ENCODE measurements around the gene AKAP6.

Gene AKAP6

DNA sequence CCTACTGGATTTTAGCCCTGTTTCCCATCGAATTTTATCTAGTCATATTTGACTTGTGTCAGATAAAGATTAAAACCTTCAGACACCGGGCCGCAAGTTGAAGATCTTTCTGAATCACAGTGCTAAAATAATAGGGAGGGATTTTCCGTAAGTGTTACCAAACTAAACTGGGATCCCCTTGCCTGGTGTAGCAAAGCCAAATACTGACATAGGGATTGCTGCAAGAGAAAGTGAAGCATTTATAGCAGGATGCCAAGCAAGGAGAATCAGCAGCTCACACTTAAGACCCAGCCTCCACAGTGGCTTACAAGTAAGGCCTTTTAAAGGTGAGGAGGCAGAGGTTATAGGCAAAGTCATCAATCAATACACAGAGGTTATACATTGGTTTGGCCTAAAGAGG lies 147.4 kb downstream of the AKAP6 start:
- no peak for DNase-seq (ENCODE audit: insufficient read length, low spot score)
- TF ChIP-seq, protein P1, sequence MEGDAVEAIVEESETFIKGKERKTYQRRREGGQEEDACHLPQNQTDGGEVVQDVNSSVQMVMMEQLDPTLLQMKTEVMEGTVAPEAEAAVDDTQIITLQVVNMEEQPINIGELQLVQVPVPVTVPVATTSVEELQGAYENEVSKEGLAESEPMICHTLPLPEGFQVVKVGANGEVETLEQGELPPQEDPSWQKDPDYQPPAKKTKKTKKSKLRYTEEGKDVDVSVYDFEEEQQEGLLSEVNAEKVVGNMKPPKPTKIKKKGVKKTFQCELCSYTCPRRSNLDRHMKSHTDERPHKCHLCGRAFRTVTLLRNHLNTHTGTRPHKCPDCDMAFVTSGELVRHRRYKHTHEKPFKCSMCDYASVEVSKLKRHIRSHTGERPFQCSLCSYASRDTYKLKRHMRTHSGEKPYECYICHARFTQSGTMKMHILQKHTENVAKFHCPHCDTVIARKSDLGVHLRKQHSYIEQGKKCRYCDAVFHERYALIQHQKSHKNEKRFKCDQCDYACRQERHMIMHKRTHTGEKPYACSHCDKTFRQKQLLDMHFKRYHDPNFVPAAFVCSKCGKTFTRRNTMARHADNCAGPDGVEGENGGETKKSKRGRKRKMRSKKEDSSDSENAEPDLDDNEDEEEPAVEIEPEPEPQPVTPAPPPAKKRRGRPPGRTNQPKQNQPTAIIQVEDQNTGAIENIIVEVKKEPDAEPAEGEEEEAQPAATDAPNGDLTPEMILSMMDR (IDR thresholded peaks at IDR 0.05; ENCODE audit: insufficient read depth, missing control alignments) = no peak
- FAIRE-seq = no peak

GRCh38 chr14:32477396-32477795 lies 148.3 kb downstream of the AKAP6 start:
- TF ChIP-seq, protein P1 (IDR thresholded peaks at IDR 0.05; ENCODE audit: insufficient read depth, missing control alignments) = no peak
- FAIRE-seq (no peak), DNase-seq (ENCODE audit: insufficient read length, low spot score) (no peak)

DNA sequence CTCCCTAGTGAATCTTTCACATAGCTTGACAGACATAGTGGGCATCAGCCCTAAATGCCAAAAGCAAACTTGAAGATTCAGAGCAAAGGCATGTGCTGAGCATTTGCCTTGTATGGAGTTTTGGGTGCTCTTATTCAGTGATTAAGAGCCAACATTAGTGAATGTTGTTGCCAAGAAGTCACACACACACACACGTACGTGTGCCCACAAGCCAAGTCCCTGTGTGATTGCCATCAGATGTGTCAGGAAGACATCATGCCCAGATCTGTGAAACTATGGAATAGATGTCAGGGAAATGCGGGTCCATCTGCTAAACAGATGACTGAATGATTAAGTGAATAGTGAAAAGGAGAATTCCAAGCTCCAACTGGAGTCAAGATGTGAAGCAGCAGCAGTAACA lies 149.0 kb downstream of the AKAP6 start:
- no peak for FAIRE-seq
- no peak for DNase-seq (ENCODE audit: insufficient read length, low spot score)
- TF ChIP-seq, protein P1 (IDR thresholded peaks at IDR 0.05; ENCODE audit: insufficient read depth, missing control alignments) = no peak

DNA sequence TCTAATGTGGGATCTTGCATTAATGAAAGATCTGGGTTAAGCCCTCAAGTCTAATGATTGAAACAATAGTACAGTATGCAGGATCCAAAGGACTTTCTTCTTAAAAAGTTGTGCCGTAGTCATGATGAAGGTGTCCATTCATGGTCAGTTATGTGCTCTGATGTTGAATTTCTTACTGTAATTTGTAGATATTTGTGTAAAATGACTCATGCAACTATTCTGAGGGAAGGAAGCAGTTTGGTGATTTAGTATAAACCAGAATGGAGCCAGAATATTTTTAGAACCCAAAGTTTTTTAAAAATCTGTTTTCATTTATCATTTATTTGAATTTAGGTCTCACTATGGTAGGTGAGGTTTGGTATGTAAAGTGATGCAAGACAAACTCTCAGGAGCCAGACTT lies 151.2 kb downstream of the AKAP6 start:
- TF ChIP-seq, protein P1 (IDR thresholded peaks at IDR 0.05; ENCODE audit: insufficient read depth, missing control alignments) = no peak
- FAIRE-seq (no peak), DNase-seq (ENCODE audit: insufficient read length, low spot score) (no peak)

- TF ChIP-seq, protein P1 (IDR thresholded peaks at IDR 0.05; ENCODE audit: insufficient read depth, missing control alignments) = no peak
- DNase-seq (ENCODE audit: insufficient read length, low spot score) (no peak), FAIRE-seq (no peak)
Observed at GRCh38 chr14:32481707-32482106, 152.6 kb downstream of the AKAP6 start.

- no peak for DNase-seq (ENCODE audit: insufficient read length, low spot score)
- TF ChIP-seq, protein P1 (IDR thresholded peaks at IDR 0.05; ENCODE audit: insufficient read depth, missing control alignments) = no peak
- FAIRE-seq = peak; percentile 86
Observed at GRCh38 chr14:32491416-32492016, 162.4 kb downstream of the AKAP6 start.

- FAIRE-seq (no peak), DNase-seq (ENCODE audit: insufficient read length, low spot score) (no peak)
- TF ChIP-seq, protein P1 (IDR thresholded peaks at IDR 0.05; ENCODE audit: insufficient read depth, missing control alignments) = no peak
Observed at GRCh38 chr14:32492457-32492856, 163.4 kb downstream of the AKAP6 start.

Data from D721Med (cell line).